Vagina (tissue), 2 donors: Measurements from ENCODE around the gene ADAMTS16. TPM values are rescaled to one million over a fixed set of nuclear protein-coding genes. Genes with fewer than 3 reads are reported as not detected.

Experiments used
- DNase-seq, 2 donors: peaks; one replicate each; pipeline ENCODE4 v3.0.0-alpha.2; 2017; ENCODE audit errors: extremely low spot score in 2 of 2
- H3K27ac ChIP-seq: fragments of 200-600 bp; sonication (generic); one replicate; pipeline ENCODE4 v1.5.1; 2019
- H3K27me3 ChIP-seq: fragments of 200-600 bp; sonication (generic); one replicate; pipeline ENCODE4 v1.5.1; 2019
- H3K36me3 ChIP-seq, 2 donors: fragments of 200-600 bp; sonication (generic); one replicate each; pipeline ENCODE4 v1.5.1; 2017 to 2019
- H3K4me1 ChIP-seq: fragments of 200-600 bp; sonication (generic); one replicate; pipeline ENCODE4 v1.5.1; 2019
- H3K4me3 ChIP-seq, 2 donors: fragments of 200-600 bp; sonication (generic); 1 replicate in 1 of 2; 2 replicates in 1 of 2; pipeline ENCODE4 v1.5.1; 2016 to 2019
- H3K9me3 ChIP-seq: fragments of 200-600 bp; sonication (generic); one replicate; pipeline ENCODE4 v1.5.1; 2019
- CTCF ChIP-seq, 3 experiments: fragments of 450-650 bp in 2 of 3; fragments of 200-600 bp in 1 of 3; sonication (generic) in 1 of 3; IDR thresholded peaks; one replicate each; pipeline ENCODE4 v1.5.1; 2017 to 2019; ENCODE audit warnings: antibody characterized with exemption in 3 of 3, mild to moderate bottlenecking in 2 of 3, moderate library complexity in 2 of 3
- POLR2A ChIP-seq, 2 donors: fragments of 450-650 bp; IDR thresholded peaks; one replicate each; pipeline ENCODE4 v1.6.1; 2017; ENCODE audit warnings: antibody characterized with exemption in 2 of 2, mild to moderate bottlenecking in 2 of 2, moderate library complexity in 2 of 2
- POLR2AphosphoS5 ChIP-seq, 2 donors: sonication (generic); formaldehyde crosslinking; IDR thresholded peaks; one replicate each; pipeline ENCODE4 v1.9.0; 2017; ENCODE audit warnings: antibody characterized with exemption in 2 of 2, mild to moderate bottlenecking in 2 of 2, low read depth in 1 of 2; ENCODE audit not compliant: insufficient read depth in 1 of 2
- intact Hi-C: fragments of 100-400 bp; cut with DNase I; formaldehyde crosslinking; loops from one replicate; pipeline ENCODE4 v1.15.1; 2023
- total RNA-seq: library from RNA; depleted of rRNA; stranded (reverse); fragments of >200 nt; gene quantifications from one replicate; pipeline ENCODE4 v1.2.3, GENCODE V29; 2016

Gene ADAMTS16
- total RNA-seq, 1 donor from 2014 or later = 0.49 TPM

GRCh38 chr5:5209510-5210286, 69.6 kb downstream of the ADAMTS16 start:
- Histone ChIP-seq H3K27me3 (no peaks in the 10 kb centered on the region), H3K36me3 (no peaks in the 10 kb centered on the region), H3K27ac (no peak overlapping the region), H3K9me3 (no peaks in the 10 kb centered on the region), H3K4me3 (no peak overlapping the region), H3K4me1 (no peaks in the 10 kb centered on the region)
- TF ChIP-seq POLR2A (IDR thresholded peaks at IDR 0.05) (no peak), POLR2AphosphoS5 (IDR thresholded peaks at IDR 0.05; ENCODE audit: insufficient read depth in 1 of 2, low read depth in 1 of 2) (no peak), CTCF (IDR thresholded peaks at IDR 0.05) (no peak)
- intact Hi-C loops = no loop called here
- DNase-seq = no peak

GRCh38 chr5:5217371-5217770, 77.2 kb downstream of the ADAMTS16 start:
- DNase-seq = no peak
- Histone ChIP-seq H3K4me1 (no peaks in the 10 kb centered on the region), H3K9me3 (no peaks in the 10 kb centered on the region), H3K27me3 (no peaks in the 10 kb centered on the region), H3K27ac (no peak overlapping the region), H3K36me3 (no peaks in the 10 kb centered on the region), H3K4me3 (no peak overlapping the region)
- intact Hi-C loops = no loop called here
- TF ChIP-seq POLR2AphosphoS5 (IDR thresholded peaks at IDR 0.05; ENCODE audit: insufficient read depth in 1 of 2, low read depth in 1 of 2) = no peak
- no peak for TF ChIP-seq CTCF (IDR thresholded peaks at IDR 0.05)
- TF ChIP-seq POLR2A (IDR thresholded peaks at IDR 0.05) = no peak

- DNase-seq = no peak
- Histone ChIP-seq H3K4me1 (no peaks in the 10 kb centered on the region), H3K4me3 (no peak overlapping the region), H3K27me3 (no peaks in the 10 kb centered on the region), H3K9me3 (no peaks in the 10 kb centered on the region), H3K36me3 (no peaks in the 10 kb centered on the region), H3K27ac (no peak overlapping the region)
- intact Hi-C loops = no loop called here
- TF ChIP-seq CTCF (IDR thresholded peaks at IDR 0.05) = no peak
- TF ChIP-seq POLR2AphosphoS5 (IDR thresholded peaks at IDR 0.05; ENCODE audit: insufficient read depth in 1 of 2, low read depth in 1 of 2) = no peak
- no peak for TF ChIP-seq POLR2A (IDR thresholded peaks at IDR 0.05)
These were observed 78.3 kb downstream of the ADAMTS16 start for GRCh38 chr5:5218396-5218795.

GRCh38 chr5:5219541-5219940, 79.4 kb downstream of the ADAMTS16 start:
- no peaks in the 10 kb centered on the region for H3K4me1 ChIP-seq
- H3K4me3 ChIP-seq = no peak overlapping the region
- no peak overlapping the region for H3K27ac ChIP-seq
- no peak for DNase-seq
- no peak for TF ChIP-seq POLR2AphosphoS5 (IDR thresholded peaks at IDR 0.05; ENCODE audit: insufficient read depth in 1 of 2, low read depth in 1 of 2)
- TF ChIP-seq CTCF (IDR thresholded peaks at IDR 0.05) = no peak
- TF ChIP-seq POLR2A (IDR thresholded peaks at IDR 0.05) = no peak
- no peaks in the 10 kb centered on the region for H3K9me3 ChIP-seq
- no peaks in the 10 kb centered on the region for H3K27me3 ChIP-seq
- intact Hi-C loops = no loop called here
- no peaks in the 10 kb centered on the region for H3K36me3 ChIP-seq

- no peak overlapping the region for H3K27ac ChIP-seq
- H3K4me3 ChIP-seq = no peak overlapping the region
- DNase-seq = no peak
- H3K9me3 ChIP-seq = no peaks in the 10 kb centered on the region
- intact Hi-C loops = no loop called here
- H3K36me3 ChIP-seq = no peaks in the 10 kb centered on the region
- TF ChIP-seq CTCF (IDR thresholded peaks at IDR 0.05) = no peak
- no peak for TF ChIP-seq POLR2AphosphoS5 (IDR thresholded peaks at IDR 0.05; ENCODE audit: insufficient read depth in 1 of 2, low read depth in 1 of 2)
- no peak for TF ChIP-seq POLR2A (IDR thresholded peaks at IDR 0.05)
- no peaks in the 10 kb centered on the region for H3K4me1 ChIP-seq
- no peaks in the 10 kb centered on the region for H3K27me3 ChIP-seq
These were observed 80.9 kb downstream of the ADAMTS16 start for GRCh38 chr5:5220901-5221631.
